Ovary (tissue), 3 donors: Measurements from ENCODE around the gene CEP104.

ENCODE experiments used
- EP300 ChIP-seq: sonication (generic); formaldehyde crosslinking; IDR thresholded peaks from one replicate; pipeline ENCODE4 v1.6.1; 2017; ENCODE audit warnings: antibody characterized with exemption
- POLR2A ChIP-seq: fragments of 450-650 bp; IDR thresholded peaks from one replicate; pipeline ENCODE4 v1.6.1; 2017; ENCODE audit warnings: antibody characterized with exemption, mild to moderate bottlenecking, moderate library complexity
- TF ChIP-seq, protein P1 (sequence below), 3 donors: fragments of 450-650 bp in 2 of 3; fragments of 200-600 bp in 1 of 3; IDR thresholded peaks; one replicate each; pipeline versions ENCODE4 v1.5.1 to v1.8.0; 2016 to 2022; ENCODE audit warnings: antibody characterized with exemption in 3 of 3, mild to moderate bottlenecking in 1 of 3
- donor health status: DM: no; HTN: no; CAD: no.

DNA sequence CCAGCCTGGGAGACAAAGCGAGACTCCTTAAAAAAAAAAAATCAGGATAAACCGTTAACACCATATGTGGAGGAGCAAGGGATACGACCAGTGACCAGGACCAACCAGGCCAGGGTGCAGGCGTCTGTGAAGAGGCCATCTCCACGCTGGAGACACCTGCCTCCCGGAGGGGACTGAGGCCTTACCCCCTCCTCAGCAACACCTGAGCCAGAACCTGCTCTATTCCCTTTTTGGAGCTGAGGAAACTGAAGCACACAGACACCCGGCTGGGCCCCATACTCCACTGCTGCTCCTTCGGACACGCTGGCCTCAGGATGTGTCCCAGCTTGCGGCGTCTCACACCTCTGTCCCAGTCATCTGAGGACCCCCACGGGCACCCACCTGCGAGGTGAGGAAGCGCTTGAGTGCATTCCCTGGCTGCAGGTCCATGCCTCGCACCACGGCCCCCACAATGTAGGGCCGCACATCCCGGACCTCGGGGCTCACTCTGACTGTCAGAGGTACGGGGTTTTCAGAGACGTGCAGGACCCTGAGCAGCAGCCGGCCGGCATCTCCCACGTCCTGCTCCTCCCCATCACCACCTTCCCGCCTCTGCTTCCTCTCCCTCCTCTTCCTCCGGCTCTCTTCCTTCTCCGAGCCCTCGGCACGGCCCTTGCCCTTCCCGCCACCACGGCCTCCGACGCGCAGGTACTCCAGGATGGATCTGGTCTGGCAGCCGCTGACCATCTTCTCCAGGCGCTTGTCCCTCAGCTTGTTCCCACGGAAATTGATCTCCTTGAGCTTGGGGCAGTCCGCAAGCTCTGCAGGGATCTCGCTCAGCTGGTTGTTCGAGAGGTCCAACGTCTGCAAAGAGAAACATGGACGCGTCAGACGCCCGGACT is 70.3 kb downstream of the CEP104 start:
- TF ChIP-seq, protein P1, sequence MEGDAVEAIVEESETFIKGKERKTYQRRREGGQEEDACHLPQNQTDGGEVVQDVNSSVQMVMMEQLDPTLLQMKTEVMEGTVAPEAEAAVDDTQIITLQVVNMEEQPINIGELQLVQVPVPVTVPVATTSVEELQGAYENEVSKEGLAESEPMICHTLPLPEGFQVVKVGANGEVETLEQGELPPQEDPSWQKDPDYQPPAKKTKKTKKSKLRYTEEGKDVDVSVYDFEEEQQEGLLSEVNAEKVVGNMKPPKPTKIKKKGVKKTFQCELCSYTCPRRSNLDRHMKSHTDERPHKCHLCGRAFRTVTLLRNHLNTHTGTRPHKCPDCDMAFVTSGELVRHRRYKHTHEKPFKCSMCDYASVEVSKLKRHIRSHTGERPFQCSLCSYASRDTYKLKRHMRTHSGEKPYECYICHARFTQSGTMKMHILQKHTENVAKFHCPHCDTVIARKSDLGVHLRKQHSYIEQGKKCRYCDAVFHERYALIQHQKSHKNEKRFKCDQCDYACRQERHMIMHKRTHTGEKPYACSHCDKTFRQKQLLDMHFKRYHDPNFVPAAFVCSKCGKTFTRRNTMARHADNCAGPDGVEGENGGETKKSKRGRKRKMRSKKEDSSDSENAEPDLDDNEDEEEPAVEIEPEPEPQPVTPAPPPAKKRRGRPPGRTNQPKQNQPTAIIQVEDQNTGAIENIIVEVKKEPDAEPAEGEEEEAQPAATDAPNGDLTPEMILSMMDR (IDR thresholded peaks at IDR 0.05) = no peak
- no peak for TF ChIP-seq POLR2A
- TF ChIP-seq EP300 = no peak
